Measurements from ENCODE around the gene ZNF513. TPM values are rescaled to one million over a fixed set of nuclear protein-coding genes. Genes with fewer than 3 reads are reported as not detected.
"Not testable (repeated sequence)": the region's sequence is repeated elsewhere in the genome, so short reads cannot be mapped to it uniquely, and the experiment has no call there.

The ZNF513 gene
- total and polyA plus RNA-seq, 2 donors (not counting 3 experiments of a cell fraction or from before 2014, with no cell fraction given), result 19.0 to 30.6 TPM

DNA sequence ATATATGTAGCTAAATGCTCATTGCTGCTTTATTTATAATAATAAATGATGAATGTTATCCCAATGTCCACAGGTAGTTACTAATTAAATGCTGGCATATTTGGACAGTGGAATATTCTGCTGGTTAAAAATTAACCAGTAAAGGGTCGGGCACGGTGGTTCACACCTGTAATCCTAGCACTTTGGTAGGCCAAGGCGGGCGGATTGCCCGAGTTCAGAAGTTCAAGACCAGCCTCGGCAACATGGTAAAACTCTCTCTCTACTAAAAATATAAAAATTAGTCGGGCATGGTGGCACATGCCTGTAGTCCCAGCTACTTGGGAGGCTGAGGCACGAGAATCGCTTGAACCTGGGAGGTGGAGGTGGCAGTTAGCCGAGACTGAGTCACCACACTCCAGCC lies 44.5 kb upstream of the ZNF513 start:
- H3K4me2 ChIP-seq (ENCODE audit: insufficient read depth, low read length); FAIRE-seq; H3K27me3 ChIP-seq (ENCODE audit: control insufficient read depth in 2 of 2, insufficient read depth in 2 of 2, low read length in 2 of 2); H2AFZ ChIP-seq (ENCODE audit: low read depth, low read length); DNase-seq (ENCODE audit: low read depth, low spot score); H3K9ac ChIP-seq (replicated peaks; ENCODE audit: extremely low read depth, insufficient read depth, low read length); H3K27ac ChIP-seq (ENCODE audit: insufficient read depth, low read depth, low read length); H3K9me1 ChIP-seq (replicated peaks; ENCODE audit: control insufficient read depth, extremely low read depth, insufficient read depth, low read length); H3K9me3 ChIP-seq (replicated peaks; ENCODE audit: control insufficient read depth, insufficient read depth, low read length); H4K20me1 ChIP-seq (replicated peaks; ENCODE audit: control insufficient read depth, extremely low read depth, insufficient read depth, low read length); POLR2A ChIA-PET; H3K36me3 ChIP-seq (ENCODE audit: control insufficient read depth in 2 of 2, extremely low read depth in 1 of 2, insufficient read depth in 2 of 2, low read length in 2 of 2); dilution Hi-C loops (cut with MboI; ENCODE audit: extremely low pct_ligation_motif_present, low sequenced_read_pairs); BruUV-seq (replicated peaks); H3K4me3 ChIP-seq (replicated peaks in 1 of 3; ENCODE audit: insufficient read depth in 1 of 3, low read depth in 1 of 3, low read length in 3 of 3): not testable (repeated sequence)
- H3K79me2 ChIP-seq (ENCODE audit: control insufficient read depth, insufficient read depth, low read length), result peaks cover 10% of the 10 kb centered on the region
- intact Hi-C loops (cut with micrococcal nuclease), result loop anchor here (5.0 kb wide), 1 partner anchor 157 kb away; the partner anchor contains the start of gene ZNF512
- H3K4me1 ChIP-seq (ENCODE audit: control insufficient read depth, extremely low read depth, insufficient read depth, low read length), result peaks cover 12% of the 10 kb centered on the region
- CTCF ChIA-PET, result interaction anchor here (1.0 kb wide), 1 partner anchor 15 kb away, joined by 3 read pairs; no protein-coding TSS in a partner anchor

DNA sequence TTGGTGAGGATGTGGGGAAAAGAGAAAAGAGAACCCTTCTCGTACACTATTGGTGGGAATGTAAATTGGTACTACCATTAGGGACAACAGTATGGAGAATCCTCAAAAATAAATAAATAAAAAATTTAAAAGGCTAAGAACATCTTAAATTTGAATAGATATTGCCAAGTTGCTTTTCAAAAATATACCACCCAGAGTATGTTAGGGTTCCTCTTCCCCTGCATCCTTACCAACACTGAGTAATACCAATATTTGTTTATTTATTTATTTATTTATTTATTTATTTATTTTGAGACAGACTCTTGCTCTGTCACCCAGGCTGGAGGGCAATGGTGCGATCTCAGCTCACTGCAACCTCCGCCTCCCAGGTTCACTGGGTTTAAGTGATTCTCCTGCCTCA lies 42.4 kb upstream of the ZNF513 start:
- Histone ChIP-seq H2AFZ (ENCODE audit: low read depth, low read length) (no peak overlapping the region), H3K4me3 (replicated peaks in 1 of 3; ENCODE audit: insufficient read depth in 1 of 3, low read depth in 1 of 3, low read length in 3 of 3) (no peak overlapping the region), H3K4me2 (ENCODE audit: insufficient read depth, low read length) (no peak overlapping the region), H3K36me3 (ENCODE audit: control insufficient read depth in 2 of 2, extremely low read depth in 1 of 2, insufficient read depth in 2 of 2, low read length in 2 of 2) (no peaks in the 10 kb centered on the region), H3K27ac (ENCODE audit: insufficient read depth, low read depth, low read length) (no peak overlapping the region), H3K9me1 (replicated peaks; ENCODE audit: control insufficient read depth, extremely low read depth, insufficient read depth, low read length) (no peaks in the 10 kb centered on the region), H3K9ac (replicated peaks; ENCODE audit: extremely low read depth, insufficient read depth, low read length) (no peak overlapping the region), H3K9me3 (replicated peaks; ENCODE audit: control insufficient read depth, insufficient read depth, low read length) (no peaks in the 10 kb centered on the region), H3K27me3 (ENCODE audit: control insufficient read depth in 2 of 2, insufficient read depth in 2 of 2, low read length in 2 of 2) (no peaks in the 10 kb centered on the region), H3K79me2 (ENCODE audit: control insufficient read depth, insufficient read depth, low read length) (no peaks in the 10 kb centered on the region), H4K20me1 (replicated peaks; ENCODE audit: control insufficient read depth, extremely low read depth, insufficient read depth, low read length) (no peaks in the 10 kb centered on the region), H3K4me1 (ENCODE audit: control insufficient read depth, extremely low read depth, insufficient read depth, low read length) (peaks cover 6% of the 10 kb centered on the region)
- TF ChIP-seq, protein P1, sequence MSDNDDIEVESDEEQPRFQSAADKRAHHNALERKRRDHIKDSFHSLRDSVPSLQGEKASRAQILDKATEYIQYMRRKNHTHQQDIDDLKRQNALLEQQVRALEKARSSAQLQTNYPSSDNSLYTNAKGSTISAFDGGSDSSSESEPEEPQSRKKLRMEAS (IDR thresholded peaks at IDR 0.05; ENCODE audit: insufficient read depth, insufficient read length), result no peak
- TF ChIP-seq EZH2 (IDR thresholded peaks at IDR 0.05; ENCODE audit: borderline replicate concordance, low read depth, low read length, severe bottlenecking), result no peak
- TF ChIP-seq, protein P2, sequence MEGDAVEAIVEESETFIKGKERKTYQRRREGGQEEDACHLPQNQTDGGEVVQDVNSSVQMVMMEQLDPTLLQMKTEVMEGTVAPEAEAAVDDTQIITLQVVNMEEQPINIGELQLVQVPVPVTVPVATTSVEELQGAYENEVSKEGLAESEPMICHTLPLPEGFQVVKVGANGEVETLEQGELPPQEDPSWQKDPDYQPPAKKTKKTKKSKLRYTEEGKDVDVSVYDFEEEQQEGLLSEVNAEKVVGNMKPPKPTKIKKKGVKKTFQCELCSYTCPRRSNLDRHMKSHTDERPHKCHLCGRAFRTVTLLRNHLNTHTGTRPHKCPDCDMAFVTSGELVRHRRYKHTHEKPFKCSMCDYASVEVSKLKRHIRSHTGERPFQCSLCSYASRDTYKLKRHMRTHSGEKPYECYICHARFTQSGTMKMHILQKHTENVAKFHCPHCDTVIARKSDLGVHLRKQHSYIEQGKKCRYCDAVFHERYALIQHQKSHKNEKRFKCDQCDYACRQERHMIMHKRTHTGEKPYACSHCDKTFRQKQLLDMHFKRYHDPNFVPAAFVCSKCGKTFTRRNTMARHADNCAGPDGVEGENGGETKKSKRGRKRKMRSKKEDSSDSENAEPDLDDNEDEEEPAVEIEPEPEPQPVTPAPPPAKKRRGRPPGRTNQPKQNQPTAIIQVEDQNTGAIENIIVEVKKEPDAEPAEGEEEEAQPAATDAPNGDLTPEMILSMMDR (IDR thresholded peaks at IDR 0.05; ENCODE audit: extremely low read depth in 1 of 2, insufficient read depth in 1 of 2, low read depth in 1 of 2, low read length in 2 of 2), result no peak
- no peak for TF ChIP-seq FOS (IDR thresholded peaks at IDR 0.05; ENCODE audit: borderline replicate concordance, insufficient read depth, low read length)
- no peak for TF ChIP-seq JUN (IDR thresholded peaks at IDR 0.05; ENCODE audit: borderline replicate concordance, insufficient read depth, insufficient read length, low read depth)
- TF ChIP-seq POLR2A (IDR thresholded peaks at IDR 0.05; ENCODE audit: low read depth, low read length), result no peak
- TF ChIP-seq POLR2AphosphoS5 (IDR thresholded peaks at IDR 0.05; ENCODE audit: insufficient read depth, low read depth, low read length), result no peak
- no peak for TF ChIP-seq GATA2 (IDR thresholded peaks at IDR 0.05; ENCODE audit: insufficient read depth, insufficient read length, low read depth, low read length)
- TF ChIP-seq MYC (IDR thresholded peaks at IDR 0.05; ENCODE audit: low read depth, low read length), result no peak
- BruUV-seq (replicated peaks), result no TSS peak
- ChIA-PET POLR2A (no interaction called here), CTCF (no interaction called here)
- dilution Hi-C loops (cut with MboI; ENCODE audit: extremely low pct_ligation_motif_present, low sequenced_read_pairs) (no loop called here), intact Hi-C loops (cut with micrococcal nuclease) (no loop called here)
- no peak for FAIRE-seq
- no peak for DNase-seq (ENCODE audit: low read depth, low spot score)

Data from endothelial cell of umbilical vein (primary cell).